Tibial artery (tissue), 4 donors: Measurements from ENCODE around the gene TENM3.

Experiments used
- DNase-seq, 2 donors: peaks; one replicate each; pipeline ENCODE4 v3.0.0-alpha.2; 2019
- H3K27ac ChIP-seq, 2 donors: fragments of 200-600 bp; sonication (generic) in 1 of 2; 1 replicate in 1 of 2; 2 replicates in 1 of 2; pipeline ENCODE4 v1.5.1; 2018 to 2019; ENCODE audit warnings: mild to moderate bottlenecking in 1 of 2
- H3K27me3 ChIP-seq, 2 donors: fragments of 200-600 bp; sonication (generic) in 1 of 2; one replicate each; pipeline versions ENCODE4 v1.5.1 to v1.6.0; 2016 to 2019
- H3K36me3 ChIP-seq, 3 donors: fragments of 200-600 bp; sonication (generic) in 2 of 3; one replicate each; pipeline ENCODE4 v1.5.1; 2016 to 2019; ENCODE audit warnings: mild to moderate bottlenecking in 2 of 3
- H3K4me1 ChIP-seq, 4 donors: fragments of 200-600 bp; sonication (generic) in 2 of 4; 1 replicate in 3 of 4; 2 replicates in 1 of 4; pipeline ENCODE4 v1.5.1; 2016 to 2019
- H3K4me3 ChIP-seq, 2 donors: fragments of 200-600 bp; sonication (generic) in 1 of 2; 1 replicate in 1 of 2; 2 replicates in 1 of 2; pipeline ENCODE4 v1.5.1; 2018 to 2019; ENCODE audit warnings: mild to moderate bottlenecking in 2 of 2
- H3K9me3 ChIP-seq, 3 donors: fragments of 200-600 bp; sonication (generic) in 1 of 3; one replicate each; pipeline ENCODE4 v1.5.1; 2016 to 2019
- intact Hi-C: fragments of 100-400 bp; cut with DNase I; formaldehyde crosslinking; loops from one replicate; pipeline ENCODE4 v1.15.0; 2023; ENCODE audit warnings: low total_unique reads
- TF ChIP-seq, protein P1 (sequence below), 2 experiments: fragments of 200-600 bp in 1 of 2; fragments of 450-650 bp in 1 of 2; IDR thresholded peaks; one replicate each; pipeline ENCODE4 v1.5.1; 2017 to 2019; ENCODE audit warnings: antibody characterized with exemption in 2 of 2, mild to moderate bottlenecking in 1 of 2, moderate library complexity in 1 of 2

TENM3 gene

DNA sequence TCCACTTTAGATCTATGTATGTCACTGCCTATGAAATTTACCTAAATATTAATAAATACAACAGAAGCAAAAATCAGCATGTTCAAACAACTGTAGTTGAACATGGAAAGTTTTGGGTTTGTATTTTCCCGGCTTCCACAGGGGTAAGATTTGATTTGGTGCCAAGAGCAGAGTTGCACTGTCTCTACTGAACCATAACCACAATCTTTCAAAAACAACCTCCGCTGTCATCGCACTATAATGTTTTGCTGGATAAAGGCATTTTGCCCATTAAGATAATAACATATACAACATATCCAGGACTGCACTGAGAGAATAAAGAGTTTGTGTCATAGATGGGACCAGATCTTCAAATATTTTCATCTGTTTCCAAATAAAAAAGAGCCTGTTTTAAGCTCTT, 94.9 kb downstream of the TENM3 start:
- no peak for DNase-seq
- no peaks in the 10 kb centered on the region for H3K9me3 ChIP-seq
- no peaks in the 10 kb centered on the region for H3K36me3 ChIP-seq
- no peak overlapping the region for H3K27ac ChIP-seq
- H3K4me1 ChIP-seq: no peaks in the 10 kb centered on the region
- no peak overlapping the region for H3K4me3 ChIP-seq
- TF ChIP-seq, protein P1, sequence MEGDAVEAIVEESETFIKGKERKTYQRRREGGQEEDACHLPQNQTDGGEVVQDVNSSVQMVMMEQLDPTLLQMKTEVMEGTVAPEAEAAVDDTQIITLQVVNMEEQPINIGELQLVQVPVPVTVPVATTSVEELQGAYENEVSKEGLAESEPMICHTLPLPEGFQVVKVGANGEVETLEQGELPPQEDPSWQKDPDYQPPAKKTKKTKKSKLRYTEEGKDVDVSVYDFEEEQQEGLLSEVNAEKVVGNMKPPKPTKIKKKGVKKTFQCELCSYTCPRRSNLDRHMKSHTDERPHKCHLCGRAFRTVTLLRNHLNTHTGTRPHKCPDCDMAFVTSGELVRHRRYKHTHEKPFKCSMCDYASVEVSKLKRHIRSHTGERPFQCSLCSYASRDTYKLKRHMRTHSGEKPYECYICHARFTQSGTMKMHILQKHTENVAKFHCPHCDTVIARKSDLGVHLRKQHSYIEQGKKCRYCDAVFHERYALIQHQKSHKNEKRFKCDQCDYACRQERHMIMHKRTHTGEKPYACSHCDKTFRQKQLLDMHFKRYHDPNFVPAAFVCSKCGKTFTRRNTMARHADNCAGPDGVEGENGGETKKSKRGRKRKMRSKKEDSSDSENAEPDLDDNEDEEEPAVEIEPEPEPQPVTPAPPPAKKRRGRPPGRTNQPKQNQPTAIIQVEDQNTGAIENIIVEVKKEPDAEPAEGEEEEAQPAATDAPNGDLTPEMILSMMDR (IDR thresholded peaks at IDR 0.05): no peak
- no peaks in the 10 kb centered on the region for H3K27me3 ChIP-seq
- intact Hi-C loops: no loop called here

GRCh38 chr4:182338746-182339145, 95.5 kb downstream of the TENM3 start:
- DNase-seq: no peak
- no peaks in the 10 kb centered on the region for H3K27me3 ChIP-seq
- no peaks in the 10 kb centered on the region for H3K36me3 ChIP-seq
- no peaks in the 10 kb centered on the region for H3K9me3 ChIP-seq
- intact Hi-C loops: no loop called here
- H3K4me3 ChIP-seq: no peak overlapping the region
- no peak overlapping the region for H3K27ac ChIP-seq
- H3K4me1 ChIP-seq: no peaks in the 10 kb centered on the region
- TF ChIP-seq, protein P1 (IDR thresholded peaks at IDR 0.05): no peak

GRCh38 chr4:182339221-182339641, 96.0 kb downstream of the TENM3 start:
- DNase-seq: no peak
- no peaks in the 10 kb centered on the region for H3K27me3 ChIP-seq
- intact Hi-C loops: no loop called here
- no peaks in the 10 kb centered on the region for H3K36me3 ChIP-seq
- H3K4me1 ChIP-seq: no peaks in the 10 kb centered on the region
- H3K9me3 ChIP-seq: no peaks in the 10 kb centered on the region
- TF ChIP-seq, protein P1 (IDR thresholded peaks at IDR 0.05): no peak
- no peak overlapping the region for H3K27ac ChIP-seq
- no peak overlapping the region for H3K4me3 ChIP-seq

GRCh38 chr4:182343453-182343852, 100.3 kb downstream of the TENM3 start:
- intact Hi-C loops: no loop called here
- Histone ChIP-seq H3K4me1 (no peaks in the 10 kb centered on the region), H3K36me3 (no peaks in the 10 kb centered on the region), H3K27me3 (no peaks in the 10 kb centered on the region), H3K27ac (no peak overlapping the region), H3K4me3 (no peak overlapping the region), H3K9me3 (no peaks in the 10 kb centered on the region)
- no peak for DNase-seq
- TF ChIP-seq, protein P1 (IDR thresholded peaks at IDR 0.05): no peak

DNA sequence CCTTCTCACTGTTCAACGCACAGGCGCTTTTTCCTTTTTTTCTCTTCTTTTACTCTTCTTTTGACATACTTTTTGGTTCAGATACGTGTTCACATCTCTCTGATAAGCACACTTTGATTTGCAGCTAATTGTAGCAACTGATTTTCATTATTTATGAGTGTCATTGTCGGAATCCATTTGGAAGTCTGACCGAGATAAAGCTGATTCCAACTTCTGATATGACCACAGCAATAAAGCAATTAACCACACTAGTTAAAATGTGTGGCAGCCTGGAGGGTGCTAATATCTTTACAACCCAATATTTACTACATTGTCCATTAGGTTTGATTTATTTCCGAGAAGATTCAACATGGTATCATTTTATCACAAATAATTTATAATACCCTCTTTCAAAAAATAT, 101.8 kb downstream of the TENM3 start:
- no peaks in the 10 kb centered on the region for H3K36me3 ChIP-seq
- TF ChIP-seq, protein P1 (IDR thresholded peaks at IDR 0.05): no peak
- intact Hi-C loops: no loop called here
- no peak overlapping the region for H3K4me3 ChIP-seq
- no peaks in the 10 kb centered on the region for H3K4me1 ChIP-seq
- no peak overlapping the region for H3K27ac ChIP-seq
- H3K27me3 ChIP-seq: no peaks in the 10 kb centered on the region
- no peak for DNase-seq
- no peaks in the 10 kb centered on the region for H3K9me3 ChIP-seq

DNA sequence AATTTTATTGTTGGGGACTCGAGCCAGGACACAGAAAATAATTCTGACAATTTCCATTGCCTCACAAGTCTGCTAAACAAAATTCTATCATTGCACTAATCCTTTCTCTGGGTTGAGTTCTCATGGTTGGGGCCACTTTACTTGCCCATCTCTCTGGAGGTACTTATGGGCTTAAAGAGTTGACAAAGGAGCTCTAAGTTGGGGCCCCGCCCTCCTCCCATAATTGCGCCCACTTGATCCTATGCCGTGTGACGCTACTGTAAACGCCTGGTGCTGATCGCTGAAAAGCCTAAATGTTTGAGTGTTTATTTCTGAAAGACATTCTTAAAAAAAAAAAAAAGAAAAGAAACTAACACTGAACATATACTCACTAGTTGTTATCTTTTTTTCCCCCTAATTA, 103.0 kb downstream of the TENM3 start:
- Histone ChIP-seq H3K4me3 (no peak overlapping the region), H3K9me3 (no peaks in the 10 kb centered on the region), H3K27ac (no peak overlapping the region), H3K27me3 (no peaks in the 10 kb centered on the region), H3K4me1 (no peaks in the 10 kb centered on the region), H3K36me3 (no peaks in the 10 kb centered on the region)
- DNase-seq: no peak
- TF ChIP-seq, protein P1 (IDR thresholded peaks at IDR 0.05): no peak
- intact Hi-C loops: no loop called here
